HG02973 (cell line): ENCODE data around the gene RPS16.

ENCODE experiments used
- ATAC-seq: cut with Tn5 transposase; IDR thresholded peaks from one replicate; pipeline ENCODE4 v1.9.1; 2021; ENCODE audit warnings: moderate library complexity; ENCODE audit not compliant: unreplicated experiment

Gene RPS16

DNA sequence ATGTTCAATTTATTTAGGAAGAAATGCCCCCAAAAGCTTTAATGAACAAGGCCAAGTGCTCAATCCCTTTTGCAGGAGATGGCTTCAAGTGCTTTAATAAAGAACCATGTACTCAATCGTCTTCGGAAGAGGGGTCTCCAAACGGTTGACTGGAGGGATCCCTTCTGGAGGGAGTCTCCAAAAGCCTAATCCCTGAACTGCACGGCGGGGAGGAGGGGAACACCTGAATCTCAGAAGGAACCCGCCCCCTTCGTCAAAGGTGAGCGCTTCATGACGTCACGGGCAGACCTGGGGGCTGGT lies 45.3 kb downstream of the RPS16 start:
- no peak for ATAC-seq

DNA sequence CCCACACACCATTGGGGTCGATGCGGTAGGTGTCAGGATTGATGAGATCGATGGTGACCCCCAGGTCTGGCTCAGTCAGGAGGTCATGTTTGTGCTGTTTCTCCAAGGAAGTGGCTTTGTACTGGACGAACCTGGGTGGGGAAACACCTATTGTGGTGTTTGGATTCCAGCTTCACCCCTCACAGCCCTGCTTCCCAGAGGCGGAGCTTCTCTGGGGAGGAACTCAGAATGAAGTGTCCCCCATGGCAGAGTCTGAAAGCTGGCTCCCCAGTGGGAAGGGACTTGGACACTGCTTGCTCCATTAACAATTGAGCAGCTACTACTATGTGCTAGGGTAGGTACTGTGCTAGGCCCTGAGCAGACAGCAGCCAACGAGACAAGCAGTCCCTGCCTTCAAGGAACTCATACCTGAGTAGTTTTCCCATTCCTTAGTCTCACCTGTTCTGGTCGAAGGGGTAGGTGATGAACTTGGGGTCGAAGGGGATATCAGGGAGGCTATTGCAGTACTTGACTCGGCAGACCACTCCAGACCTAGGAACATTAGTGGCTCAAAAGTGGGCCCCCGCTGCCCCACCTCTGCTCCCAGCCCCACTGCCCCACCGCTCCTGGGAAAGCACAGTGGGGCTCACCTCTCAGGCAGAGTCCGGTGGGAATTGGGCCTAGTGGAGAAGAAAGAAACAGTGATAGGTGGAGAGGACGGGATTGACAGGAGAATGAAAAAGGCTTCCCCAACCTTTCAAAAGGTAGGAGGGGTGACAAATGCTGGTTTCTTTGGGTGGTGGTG lies 45.9 kb downstream of the RPS16 start:
- ATAC-seq: no peak

DNA sequence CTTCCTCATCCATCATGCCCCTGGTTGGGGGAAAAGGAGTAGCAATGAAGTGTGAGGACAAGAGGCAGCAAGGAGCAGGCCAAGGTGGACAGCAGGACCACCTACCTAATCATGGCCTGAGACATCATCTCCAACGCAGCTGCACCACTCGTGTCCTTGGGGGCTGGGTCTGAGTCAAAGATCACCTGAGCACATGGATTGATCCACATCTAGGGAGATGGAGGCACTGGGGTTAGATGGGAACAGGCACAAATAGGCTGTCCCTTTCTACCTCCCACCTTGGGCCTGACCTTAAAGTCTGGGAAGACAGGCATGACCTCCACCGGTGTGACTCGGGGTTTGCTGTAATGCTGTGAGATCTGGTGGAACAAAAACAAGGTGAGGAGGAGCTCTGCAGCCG lies 47.1 kb downstream of the RPS16 start:
- no peak for ATAC-seq

DNA sequence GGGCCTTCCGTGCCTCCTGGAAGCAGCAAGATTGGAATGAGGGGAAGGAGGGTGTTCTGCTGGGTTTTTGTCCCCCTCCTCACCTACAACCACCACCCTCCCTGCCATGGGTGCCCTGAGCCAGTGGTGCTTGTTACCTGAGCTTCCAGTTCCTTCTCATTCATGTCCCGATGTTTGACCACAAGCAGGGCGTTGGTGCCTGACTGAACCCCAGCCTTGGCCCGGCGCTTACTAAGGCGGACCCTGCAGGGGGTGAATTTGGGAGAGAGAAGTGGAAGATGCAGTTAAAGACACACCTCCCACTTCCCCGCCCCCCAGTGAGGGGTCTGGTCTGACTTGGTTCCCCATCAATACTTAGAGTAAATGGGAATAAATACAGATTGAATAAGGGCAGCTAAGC lies 49.2 kb downstream of the RPS16 start:
- ATAC-seq: no peak

DNA sequence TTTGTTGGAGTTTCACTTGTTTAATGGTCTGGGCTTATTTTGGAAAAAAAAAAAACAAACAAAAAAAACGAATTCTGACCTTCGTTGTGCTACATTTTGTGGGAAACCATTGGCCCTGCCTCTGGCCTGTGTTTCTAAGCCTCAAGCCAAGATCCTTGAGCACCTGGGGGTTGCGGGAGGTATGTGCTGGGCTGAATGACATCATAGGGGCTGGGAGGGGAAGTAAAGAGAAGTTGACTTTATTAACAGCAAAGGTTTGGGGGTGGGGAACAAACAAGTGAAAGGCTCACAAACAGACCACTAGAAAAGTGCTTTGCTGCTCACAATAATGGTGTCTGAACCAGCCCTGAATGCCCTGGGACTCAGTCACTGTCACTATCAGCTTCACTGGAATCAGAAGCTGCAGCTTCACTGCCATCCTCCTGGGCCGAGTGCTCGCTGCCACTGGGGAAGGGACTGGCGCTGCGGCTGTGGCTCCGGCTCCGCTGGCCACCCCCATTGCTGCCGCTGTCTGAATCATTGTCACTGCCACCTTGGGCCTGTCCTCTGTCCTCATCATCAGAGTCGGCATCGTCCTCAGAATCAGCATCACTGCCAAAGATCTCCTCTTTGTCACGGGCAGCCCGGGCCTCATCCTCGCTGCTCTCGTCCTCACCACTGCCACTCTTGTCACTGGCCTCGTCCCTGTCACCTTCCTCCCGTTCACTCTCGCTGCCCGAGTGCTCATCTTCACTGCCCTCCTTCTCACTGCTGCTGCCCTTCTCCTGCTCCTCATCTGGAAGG lies 49.9 kb downstream of the RPS16 start:
- ATAC-seq: no peak

DNA sequence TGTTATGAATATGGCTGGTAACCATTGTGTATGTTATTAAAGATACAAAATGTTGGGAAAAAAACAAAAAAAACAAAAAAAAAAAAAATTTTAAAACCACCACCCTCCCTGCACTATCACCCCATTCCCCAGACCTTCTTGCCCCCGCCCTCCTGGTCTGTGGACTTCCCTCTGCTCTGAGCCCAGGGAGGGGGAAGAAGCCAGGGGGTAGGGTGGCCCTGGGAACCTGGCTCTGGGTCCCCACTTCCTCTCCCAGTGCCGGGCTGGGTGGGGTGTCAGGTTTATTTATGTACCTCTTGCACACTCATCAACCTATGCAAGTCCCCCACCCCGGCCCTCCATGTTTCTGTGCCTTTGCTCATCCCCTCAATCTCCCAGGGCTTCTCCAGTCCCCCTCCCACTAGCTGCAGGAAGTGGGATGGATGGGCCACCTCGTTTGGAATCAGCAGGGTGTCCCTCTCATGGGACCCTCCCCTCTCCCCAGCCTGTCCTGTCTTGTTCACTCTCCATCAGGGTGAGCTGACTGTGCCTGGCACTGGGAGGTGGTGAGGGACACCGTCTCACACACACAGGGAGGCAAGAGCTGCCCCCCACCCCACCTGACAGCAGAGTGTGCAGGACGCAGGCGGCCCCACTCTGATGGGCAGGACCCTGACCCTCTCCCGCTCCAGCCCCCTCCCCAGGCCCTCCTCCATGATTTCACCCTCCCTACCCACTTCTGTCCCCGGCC lies 50.7 kb downstream of the RPS16 start:
- no peak for ATAC-seq
